GM23338 (cell line): Measurements from ENCODE around the gene CD34. TPM values are rescaled to one million over a fixed set of nuclear protein-coding genes. Genes with fewer than 3 reads are reported as not detected.

Experiments used
- ATAC-seq: fragments of 200-7000 bp; cut with Tn5 transposase; 3 replicates; pipeline ENCODE4 v1.9.1; 2020
- DNase-seq: peaks from one replicate; pipeline ENCODE4 v3.0.0-alpha.2; 2015; ENCODE audit warnings: low spot score
- H2AFZ ChIP-seq: fragments of 200-600 bp; sonication (generic); 2 replicates; pipeline ENCODE4 v1.8.0; 2016; ENCODE audit warnings: antibody characterized with exemption, mild to moderate bottlenecking, moderate library complexity
- H3F3A ChIP-seq: fragments of 200-600 bp; sonication (generic); replicated peaks from 2 replicates; pipeline ENCODE4 v1.8.0; 2017; ENCODE audit warnings: antibody characterized with exemption, mixed run types, low read depth
- H3K27ac ChIP-seq: fragments of 200-600 bp; sonication (generic); 2 replicates; pipeline ENCODE4 v1.6.1; 2016; ENCODE audit warnings: low read depth
- H3K27me3 ChIP-seq: fragments of 200-600 bp; sonication (generic); 2 replicates; pipeline ENCODE4 v1.8.0; 2016; ENCODE audit warnings: mild to moderate bottlenecking, mixed run types, moderate library complexity; ENCODE audit not compliant: insufficient read depth
- H3K36me3 ChIP-seq: fragments of 200-600 bp; sonication (generic); 2 replicates; pipeline ENCODE4 v1.8.0; 2016; ENCODE audit warnings: mild to moderate bottlenecking; ENCODE audit not compliant: insufficient read depth
- H3K4me1 ChIP-seq: fragments of 200-600 bp; sonication (generic); 2 replicates; pipeline ENCODE4 v1.8.0; 2016; ENCODE audit warnings: mild to moderate bottlenecking, moderate library complexity; ENCODE audit not compliant: insufficient read depth
- H3K4me2 ChIP-seq: fragments of 200-600 bp; sonication (generic); 2 replicates; pipeline ENCODE4 v1.7.1; 2017; ENCODE audit warnings: mixed run types
- H3K4me3 ChIP-seq: fragments of 200-600 bp; sonication (generic); 2 replicates; pipeline ENCODE4 v1.6.1; 2016; ENCODE audit warnings: mixed run types
- H3K79me2 ChIP-seq: fragments of 200-600 bp; sonication (generic); replicated peaks from 2 replicates; pipeline ENCODE4 v1.8.0; 2017; ENCODE audit warnings: mild to moderate bottlenecking; ENCODE audit not compliant: insufficient read depth
- H3K9me2 ChIP-seq: fragments of 200-600 bp; sonication (generic); 2 replicates; pipeline ENCODE4 v1.8.0; 2017; ENCODE audit not compliant: insufficient read depth
- H4K20me1 ChIP-seq: fragments of 200-600 bp; sonication (generic); replicated peaks from 2 replicates; pipeline ENCODE4 v1.8.0; 2017; ENCODE audit warnings: mild to moderate bottlenecking; ENCODE audit not compliant: insufficient read depth
- H3K27ac Mint-ChIP-seq: 2 replicates; pipeline ENCODE4 v1.8.0; 2020; ENCODE audit warnings: inconsistent platforms, mild to moderate bottlenecking, moderate library complexity, mixed read lengths
- H3K27me3 Mint-ChIP-seq: 3 replicates; pipeline ENCODE4 v1.8.0; 2022; ENCODE audit warnings: low read depth, mild to moderate bottlenecking, moderate library complexity, mixed read lengths, inconsistent platforms; ENCODE audit not compliant: insufficient read depth, poor library complexity
- H3K36me3 Mint-ChIP-seq: 3 replicates; pipeline ENCODE4 v1.8.0; 2021; ENCODE audit warnings: low read depth, mild to moderate bottlenecking, inconsistent platforms, moderate library complexity, mixed read lengths
- H3K4me1 Mint-ChIP-seq: 3 replicates; pipeline ENCODE4 v1.8.0; 2020; ENCODE audit warnings: mild to moderate bottlenecking, inconsistent platforms, mixed read lengths
- H3K4me3 Mint-ChIP-seq: 3 replicates; pipeline ENCODE4 v1.8.0; 2021; ENCODE audit warnings: moderate library complexity, mild to moderate bottlenecking, inconsistent platforms, mixed read lengths
- H3K9me3 Mint-ChIP-seq: 3 replicates; pipeline ENCODE4 v1.8.0; 2020; ENCODE audit warnings: moderate library complexity, mild to moderate bottlenecking, inconsistent platforms, mixed read lengths
- CREB1 ChIP-seq: fragments of 250-450 bp; sonication (Bioruptor Pico); IDR thresholded peaks from 2 replicates; pipeline ENCODE4 v1.5.0; 2020; ENCODE audit warnings: low read depth, mild to moderate bottlenecking, moderate library complexity
- ETS1 ChIP-seq: IDR thresholded peaks from 2 replicates; pipeline ENCODE4 v1.6.1; 2016; ENCODE audit warnings: antibody characterized with exemption
- EZH2 ChIP-seq: fragments of 200-600 bp; sonication (generic); IDR thresholded peaks from one replicate; pipeline ENCODE4 v1.8.0; 2017; ENCODE audit warnings: antibody characterized with exemption, mild to moderate bottlenecking, low read depth; ENCODE audit not compliant: unreplicated experiment
- EZH2phosphoT487 ChIP-seq: fragments of 200-600 bp; sonication (generic); IDR thresholded peaks from one replicate; pipeline ENCODE4 v1.8.1; 2018; ENCODE audit warnings: antibody characterized with exemption; ENCODE audit not compliant: unreplicated experiment
- JUNB ChIP-seq: IDR thresholded peaks from one replicate; pipeline ENCODE4 v1.6.1; 2016; ENCODE audit warnings: antibody characterized with exemption; ENCODE audit not compliant: unreplicated experiment
- POLR2AphosphoS5 ChIP-seq: IDR thresholded peaks from 2 replicates; pipeline ENCODE4 v1.6.1; 2016; ENCODE audit warnings: antibody characterized with exemption, low read depth
- REST ChIP-seq: IDR thresholded peaks from one replicate; pipeline ENCODE4 v1.6.1; 2018; ENCODE audit warnings: antibody characterized with exemption; ENCODE audit not compliant: unreplicated experiment
- STAT1 ChIP-seq: IDR thresholded peaks from one replicate; pipeline ENCODE4 v1.6.1; 2016; ENCODE audit warnings: antibody characterized with exemption; ENCODE audit not compliant: unreplicated experiment
- ZNF114 ChIP-seq: fragments of 250-450 bp; sonication (Bioruptor Pico); IDR thresholded peaks from 2 replicates; pipeline ENCODE4 v1.5.0; 2020; ENCODE audit warnings: mild to moderate bottlenecking, moderate library complexity
- ZNF331 ChIP-seq: fragments of 250-450 bp; sonication (Bioruptor Pico); IDR thresholded peaks from 2 replicates; pipeline ENCODE4 v1.5.0; 2020; ENCODE audit warnings: low read depth, mild to moderate bottlenecking, moderate library complexity
- ZNF462 ChIP-seq: fragments of 250-450 bp; sonication (Bioruptor Pico); IDR thresholded peaks from 2 replicates; pipeline ENCODE4 v1.5.0; 2020; ENCODE audit warnings: mild to moderate bottlenecking, moderate library complexity
- polyA plus RNA-seq: library from polyadenylated mRNA; unstranded; fragments of >200 nt; fragmentation: Nextera tagmentation; extraction: Ambion mirVana; gene quantifications from 2 replicates; pipeline ENCODE4 v1.2.1, GENCODE V29; 2016
- total RNA-seq: library from RNA; depleted of rRNA; stranded (reverse); fragments of >200 nt; shearing (Covaris generic); gene quantifications from 2 replicates; pipeline ENCODE4 v1.2.3, GENCODE V29; 2014

Gene CD34
- total and polyA plus RNA-seq, 2 experiments from 2014 or later: 0.07 to 0.18 TPM

- TF ChIP-seq ZNF462 (CRISPR knock-in tag) (no peak), EZH2phosphoT487 (no peak), STAT1 (no peak)
These were observed 61.3 kb downstream of the CD34 start (continued) for GRCh38 chr1:207849646-207850045.

GRCh38 chr1:207849016-207849415 lies 61.9 kb downstream of the CD34 start:
- Histone ChIP-seq H3K27me3 (no peaks in the 10 kb centered on the region), H3K4me2 (no peak overlapping the region), H3K4me1 (peaks cover 10% of the 10 kb centered on the region), H3K4me3 (no peak overlapping the region), H3F3A (no peaks in the 10 kb centered on the region), H2AFZ (no peak overlapping the region), H4K20me1 (no peaks in the 10 kb centered on the region), H3K36me3 (no peaks in the 10 kb centered on the region), H3K27ac (no peak overlapping the region), H3K9me2 (0 out of 2 replicates have a peak, but pooled peaks cover 9% of the 10 kb centered on the region), H3K79me2 (no peaks in the 10 kb centered on the region)
- no peak overlapping the region for H3K4me3 Mint-ChIP-seq
- no peaks in the 10 kb centered on the region for H3K36me3 Mint-ChIP-seq
- H3K4me1 Mint-ChIP-seq: peaks cover 8% of the 10 kb centered on the region
- ATAC-seq (no peak), DNase-seq (no peak)
- H3K27ac Mint-ChIP-seq: no peak overlapping the region
- peaks cover 7% of the 10 kb centered on the region for H3K27me3 Mint-ChIP-seq
- no peaks in the 10 kb centered on the region for H3K9me3 Mint-ChIP-seq
- no peak for TF ChIP-seq POLR2AphosphoS5
- TF ChIP-seq STAT1: no peak
- no peak for TF ChIP-seq ZNF331 (CRISPR knock-in tag)
- TF ChIP-seq REST: no peak
- TF ChIP-seq CREB1: no peak
- no peak for TF ChIP-seq ETS1
- TF ChIP-seq JUNB: no peak
- TF ChIP-seq EZH2: no peak
- TF ChIP-seq EZH2phosphoT487: no peak
- TF ChIP-seq ZNF114 (CRISPR knock-in tag): no peak
